Subcutaneous abdominal adipose tissue (tissue), 5 donors: Measurements from ENCODE around the gene GRM7.

Experiments
- H3K27ac ChIP-seq: one replicate; pipeline ENCODE4 v1.7.0; 2013; ENCODE audit warnings: low read depth, mild to moderate bottlenecking, inconsistent platforms, low read length, moderate library complexity
- H3K27me3 ChIP-seq, 5 donors: one replicate each; pipeline ENCODE4 v1.7.0; 2013; ENCODE audit warnings: low read length in 5 of 5, inconsistent platforms in 1 of 5; ENCODE audit not compliant: control insufficient read depth in 5 of 5, insufficient read depth in 4 of 5
- H3K36me3 ChIP-seq, 5 donors: one replicate each; pipeline ENCODE4 v1.7.0; 2013; ENCODE audit warnings: low read length in 5 of 5; ENCODE audit not compliant: control insufficient read depth in 5 of 5, insufficient read depth in 5 of 5
- H3K4me1 ChIP-seq, 5 donors: one replicate each; pipeline ENCODE4 v1.7.0; 2013; ENCODE audit warnings: low read length in 5 of 5, mild to moderate bottlenecking in 3 of 5, moderate library complexity in 1 of 5; ENCODE audit not compliant: control insufficient read depth in 5 of 5, insufficient read depth in 5 of 5
- H3K4me3 ChIP-seq, 5 donors: one replicate each; pipeline ENCODE4 v1.7.0; 2013; ENCODE audit warnings: low read length in 5 of 5, low read depth in 1 of 5
- H3K9ac ChIP-seq, 5 donors: one replicate each; pipeline ENCODE4 v1.7.0; 2013; ENCODE audit warnings: low read length in 5 of 5, mild to moderate bottlenecking in 4 of 5, moderate library complexity in 3 of 5
- H3K9me3 ChIP-seq, 5 donors: one replicate each; pipeline ENCODE4 v1.7.0; 2013; ENCODE audit warnings: low read length in 5 of 5; ENCODE audit not compliant: control insufficient read depth in 5 of 5
- donor health status: healthy.
- donor health status: healthy.
- donor health status: healthy.
- donor health status: healthy.
- donor health status: healthy.

The GRM7 gene

DNA sequence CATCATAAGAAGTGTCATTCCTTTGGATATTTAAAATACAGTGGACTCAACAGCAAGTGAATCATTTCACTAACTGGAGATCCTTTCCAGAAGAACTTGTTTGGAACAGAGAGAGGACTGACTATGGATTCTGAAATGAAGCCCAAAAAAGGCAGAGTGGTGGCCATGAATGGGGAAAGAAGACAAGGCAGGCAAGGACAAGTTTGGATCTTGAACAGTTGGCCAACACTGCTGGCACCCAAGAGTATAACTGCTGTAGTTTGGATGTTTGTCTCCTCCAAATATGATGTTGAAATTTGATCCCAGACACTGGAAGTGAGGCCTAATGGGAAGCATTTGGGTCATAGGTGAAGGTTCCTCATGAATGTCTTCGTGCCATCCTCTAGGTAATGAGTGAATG is 686.9 kb downstream of the GRM7 start:
- no peak overlapping the region for H3K4me3 ChIP-seq
- H3K9ac ChIP-seq, result no peak overlapping the region
- H3K27ac ChIP-seq, result no peak overlapping the region
- peaks cover 0 to 7% (median 2%) of the 10 kb centered on the region in 5 donors for H3K4me1 ChIP-seq
- no peaks in the 10 kb centered on the region for H3K36me3 ChIP-seq
- peaks cover 0 to 13% (median 8%) of the 10 kb centered on the region in 5 donors for H3K9me3 ChIP-seq
- H3K27me3 ChIP-seq, result no peaks in the 10 kb centered on the region

DNA sequence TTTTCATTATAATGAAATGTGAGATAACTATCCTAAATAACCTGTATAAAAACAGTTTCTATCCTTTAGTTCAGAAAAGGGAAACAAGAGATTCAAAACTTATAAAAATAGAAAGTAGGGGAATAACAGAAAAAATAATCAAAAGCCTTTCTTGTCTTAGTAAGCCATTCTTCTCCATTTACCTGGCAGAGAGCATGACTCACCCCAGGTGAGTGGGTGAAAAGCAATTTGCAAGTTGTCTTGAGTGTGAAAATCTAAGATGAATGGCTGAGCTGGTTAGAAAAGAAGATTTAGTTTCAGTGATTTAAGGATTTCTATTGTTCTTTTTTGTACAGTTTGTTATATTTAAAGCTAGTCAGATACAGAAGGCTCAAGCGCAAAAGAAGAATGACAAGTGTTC is 702.0 kb downstream of the GRM7 start:
- H3K4me1 ChIP-seq, result no peaks in the 10 kb centered on the region
- H3K27ac ChIP-seq, result no peak overlapping the region
- H3K36me3 ChIP-seq, result no peaks in the 10 kb centered on the region
- H3K4me3 ChIP-seq, result no peak overlapping the region
- no peaks in the 10 kb centered on the region for H3K27me3 ChIP-seq
- no peak overlapping the region for H3K9ac ChIP-seq
- no peaks in the 10 kb centered on the region for H3K9me3 ChIP-seq

DNA sequence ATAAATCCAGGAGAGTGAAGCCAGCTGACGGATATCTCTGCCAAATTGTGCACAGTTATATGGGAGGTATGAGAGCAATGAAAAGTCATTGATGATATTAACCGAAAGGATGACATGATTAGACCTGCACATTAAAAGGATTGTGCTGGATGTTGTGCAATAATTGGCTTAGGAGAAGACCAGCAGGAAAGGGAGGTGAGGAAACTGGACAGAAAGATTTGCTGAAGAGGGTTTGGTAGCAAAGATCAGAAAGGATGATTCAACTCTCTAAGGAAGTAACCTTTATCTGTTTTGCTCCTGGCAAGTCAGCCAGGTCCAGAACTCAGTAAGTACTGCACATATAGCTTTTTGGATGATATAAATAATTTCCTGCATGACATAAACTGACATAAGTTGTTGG is 704.7 kb downstream of the GRM7 start:
- Histone ChIP-seq H3K9ac (no peak overlapping the region), H3K9me3 (peaks cover 0 to under 1% (median 0%) of the 10 kb centered on the region in 5 donors), H3K27me3 (no peaks in the 10 kb centered on the region), H3K36me3 (no peaks in the 10 kb centered on the region), H3K27ac (no peak overlapping the region), H3K4me1 (no peaks in the 10 kb centered on the region), H3K4me3 (no peak overlapping the region)

- no peaks in the 10 kb centered on the region for H3K27me3 ChIP-seq
- no peaks in the 10 kb centered on the region for H3K4me1 ChIP-seq
- no peaks in the 10 kb centered on the region for H3K36me3 ChIP-seq
- H3K9me3 ChIP-seq, result peaks cover 0 to 4% (median 0%) of the 10 kb centered on the region in 5 donors
- no peak overlapping the region for H3K27ac ChIP-seq
- H3K4me3 ChIP-seq, result no peak overlapping the region
- no peak overlapping the region for H3K9ac ChIP-seq
These were observed 706.2 kb downstream of the GRM7 start for GRCh38 chr3:7567160-7567559.

DNA sequence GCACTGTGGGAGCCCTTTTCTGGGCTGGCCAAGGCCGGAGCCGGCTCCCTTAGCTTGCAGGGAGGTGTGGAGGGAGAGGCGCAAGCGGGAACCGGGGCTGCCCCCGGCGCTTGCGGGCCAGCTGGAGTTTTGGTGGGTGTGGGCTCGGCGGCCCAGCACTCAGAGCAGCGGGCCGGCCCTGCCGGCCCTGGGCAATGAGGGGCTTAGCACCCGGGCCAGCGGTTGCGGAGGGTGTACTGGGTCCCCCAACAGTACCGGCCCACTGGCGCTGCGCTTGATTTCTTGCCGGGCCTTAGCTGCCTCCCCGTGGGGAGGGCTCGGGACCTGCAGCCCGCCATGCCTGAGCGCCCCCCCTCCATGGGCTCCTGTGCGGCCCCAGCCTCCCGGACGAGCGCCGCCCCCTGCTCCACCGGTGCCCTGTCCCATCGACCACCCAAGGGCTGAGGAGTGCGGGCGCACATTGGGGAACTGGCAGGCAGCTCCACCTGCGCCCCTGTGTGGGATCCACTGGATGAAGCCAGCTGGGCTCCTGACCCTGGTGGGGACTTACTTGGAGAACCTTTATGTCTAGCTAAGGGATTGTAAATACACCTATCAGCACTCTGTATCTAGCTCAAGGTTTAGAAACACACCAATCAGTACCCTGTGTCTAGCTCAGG is 707.7 kb downstream of the GRM7 start:
- Histone ChIP-seq H3K36me3 (no peaks in the 10 kb centered on the region), H3K4me3 (no peak overlapping the region), H3K4me1 (peaks cover 0 to 7% (median 0%) of the 10 kb centered on the region in 5 donors), H3K27me3 (no peaks in the 10 kb centered on the region), H3K9ac (no peak overlapping the region), H3K9me3 (peaks cover 0 to 4% (median 0%) of the 10 kb centered on the region in 5 donors), H3K27ac (no peak overlapping the region)

- no peaks in the 10 kb centered on the region for H3K36me3 ChIP-seq
- H3K27me3 ChIP-seq, result no peaks in the 10 kb centered on the region
- H3K9ac ChIP-seq, result peak overlapping the region in 1 of 5 donors; percentile 32
- no peak overlapping the region for H3K27ac ChIP-seq
- no peak overlapping the region for H3K4me3 ChIP-seq
- H3K9me3 ChIP-seq, result peaks cover 0 to 4% (median 0%) of the 10 kb centered on the region in 5 donors
- H3K4me1 ChIP-seq, result peaks cover 0 to 7% (median 0%) of the 10 kb centered on the region in 5 donors
These were observed 712.4 kb downstream of the GRM7 start for GRCh38 chr3:7573330-7573729.

GRCh38 chr3:7574435-7574834 is 713.5 kb downstream of the GRM7 start:
- Histone ChIP-seq H3K9ac (no peak overlapping the region), H3K36me3 (no peaks in the 10 kb centered on the region), H3K4me1 (peaks cover 0 to 7% (median 0%) of the 10 kb centered on the region in 5 donors), H3K27me3 (no peaks in the 10 kb centered on the region), H3K4me3 (no peak overlapping the region), H3K27ac (no peak overlapping the region), H3K9me3 (peaks cover 0 to 4% (median 0%) of the 10 kb centered on the region in 5 donors)

DNA sequence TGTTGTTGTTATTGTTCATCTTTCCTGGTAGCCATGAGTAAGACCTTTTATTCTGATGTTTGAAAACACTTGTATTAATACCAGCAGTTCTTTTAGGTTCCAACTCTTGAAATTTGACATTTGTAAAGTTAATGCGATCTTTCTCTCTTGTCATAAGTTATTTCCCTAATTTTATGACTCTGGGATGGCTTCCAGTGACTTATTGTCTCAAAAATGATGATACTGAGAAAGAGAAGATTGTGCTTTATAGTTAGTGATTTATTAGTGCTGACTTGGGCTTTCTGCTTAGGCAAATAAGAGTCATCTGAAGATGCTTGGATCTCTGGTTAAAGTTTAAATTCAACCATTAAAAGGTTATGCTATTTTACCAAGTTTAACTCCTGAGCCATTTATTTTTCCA is 715.2 kb downstream of the GRM7 start:
- Histone ChIP-seq H3K4me1 (peaks cover 0 to 7% (median 0%) of the 10 kb centered on the region in 5 donors), H3K9ac (no peak overlapping the region), H3K9me3 (peaks cover 0 to under 1% (median 0%) of the 10 kb centered on the region in 5 donors), H3K4me3 (no peak overlapping the region), H3K27ac (no peak overlapping the region), H3K36me3 (no peaks in the 10 kb centered on the region), H3K27me3 (no peaks in the 10 kb centered on the region)

DNA sequence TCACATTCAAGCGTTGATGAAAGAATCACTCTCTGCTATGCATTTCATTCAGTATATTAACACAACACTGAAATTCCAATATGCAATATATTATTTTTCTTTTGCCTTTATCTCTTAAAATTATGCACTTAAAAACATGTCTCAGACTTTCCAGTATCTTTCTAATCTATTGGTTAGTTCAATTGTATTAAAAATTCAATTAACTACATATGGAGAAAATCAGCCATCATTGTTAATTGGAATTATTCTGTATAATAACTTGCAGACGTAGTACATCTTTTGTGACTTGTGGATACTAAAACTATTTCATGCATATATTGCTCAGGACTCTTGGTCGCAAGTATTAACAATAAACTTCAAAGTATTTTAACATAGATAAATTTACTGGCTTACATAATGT is 715.6 kb downstream of the GRM7 start:
- Histone ChIP-seq H3K9ac (no peak overlapping the region), H3K27ac (no peak overlapping the region), H3K4me1 (peaks cover 0 to 7% (median 0%) of the 10 kb centered on the region in 5 donors), H3K9me3 (no peaks in the 10 kb centered on the region), H3K4me3 (no peak overlapping the region), H3K36me3 (no peaks in the 10 kb centered on the region), H3K27me3 (no peaks in the 10 kb centered on the region)

- Histone ChIP-seq H3K36me3 (no peaks in the 10 kb centered on the region), H3K4me1 (peaks cover 0 to 7% (median 0%) of the 10 kb centered on the region in 5 donors), H3K4me3 (no peak overlapping the region), H3K27ac (no peak overlapping the region), H3K9ac (no peak overlapping the region), H3K27me3 (no peaks in the 10 kb centered on the region), H3K9me3 (no peaks in the 10 kb centered on the region)
These were observed 716.6 kb downstream of the GRM7 start for GRCh38 chr3:7577513-7577912.
